ENCODE results near the gene ZNF221.

- TF ChIP-seq CTCF (IDR thresholded peaks at IDR 0.05; ENCODE audit: borderline replicate concordance, extremely low read depth, low read length, poor library complexity, severe bottlenecking): no peak
- no peak for TF ChIP-seq EZH2 (IDR thresholded peaks at IDR 0.05; ENCODE audit: borderline replicate concordance, low read depth, low read length, severe bottlenecking)
Measured at GRCh38 chr19:43901395-43902390, 49.3 kb upstream of the ZNF221 start.

All from DND-41 (cell line).